ENCODE results near the gene USP17L18. TPM values are rescaled to one million over a fixed set of nuclear protein-coding genes. Genes with fewer than 3 reads are reported as not detected.
"Not testable (repeated sequence)": the region's sequence is repeated elsewhere in the genome, so short reads cannot be mapped to it uniquely, and the experiment has no call there.

USP17L18 gene, protein sequence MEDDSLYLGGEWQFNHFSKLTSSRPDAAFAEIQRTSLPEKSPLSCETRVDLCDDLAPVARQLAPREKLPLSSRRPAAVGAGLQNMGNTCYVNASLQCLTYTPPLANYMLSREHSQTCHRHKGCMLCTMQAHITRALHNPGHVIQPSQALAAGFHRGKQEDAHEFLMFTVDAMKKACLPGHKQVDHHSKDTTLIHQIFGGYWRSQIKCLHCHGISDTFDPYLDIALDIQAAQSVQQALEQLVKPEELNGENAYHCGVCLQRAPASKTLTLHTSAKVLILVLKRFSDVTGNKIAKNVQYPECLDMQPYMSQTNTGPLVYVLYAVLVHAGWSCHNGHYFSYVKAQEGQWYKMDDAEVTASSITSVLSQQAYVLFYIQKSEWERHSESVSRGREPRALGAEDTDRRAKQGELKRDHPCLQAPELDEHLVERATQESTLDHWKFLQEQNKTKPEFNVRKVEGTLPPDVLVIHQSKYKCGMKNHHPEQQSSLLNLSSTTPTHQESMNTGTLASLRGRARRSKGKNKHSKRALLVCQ
- total RNA-seq (not detected), total RNA-seq (0 reads per million in 2 donors)

DNA sequence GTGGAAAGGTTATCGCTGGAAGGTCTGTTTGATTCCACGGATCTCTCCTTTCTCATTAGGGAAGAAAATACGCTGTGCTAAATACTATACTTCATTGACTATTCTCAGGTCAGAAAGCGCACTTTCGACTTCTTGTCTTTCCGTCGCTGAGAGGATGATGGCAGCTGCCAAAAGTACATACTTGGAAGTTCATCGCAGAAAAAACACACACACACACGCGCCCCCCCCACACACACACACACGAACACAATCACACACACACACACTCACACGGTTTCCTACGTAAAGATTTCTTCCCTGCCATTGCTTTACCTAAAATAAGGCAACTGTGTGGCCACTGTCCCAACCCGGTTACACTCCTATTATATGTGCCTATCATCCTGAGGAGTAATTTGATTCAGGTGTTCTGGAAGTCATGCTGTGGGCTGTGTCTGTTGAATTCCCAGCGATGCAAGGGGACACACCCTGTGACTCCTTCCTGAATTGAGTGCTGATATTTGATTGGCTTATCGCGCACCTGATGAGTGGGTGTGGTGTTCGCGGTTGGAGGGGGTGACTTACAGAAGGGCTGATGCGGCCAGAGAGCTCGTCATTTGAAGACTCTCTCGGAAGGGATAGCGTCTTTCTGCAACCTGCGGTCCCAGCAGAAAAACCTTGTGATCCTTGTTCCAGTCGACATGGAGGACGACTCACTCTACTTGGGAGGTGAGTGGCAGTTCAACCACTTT lies at the start of gene USP17L18:
TSS of gene USP17L18 (plus strand) at position 678 of the 728 bp plus-strand sequence. CDS start at position 678, 0 bp downstream.
- H3K9me3 ChIP-seq (ENCODE audit: control insufficient read depth, low read length, poor library complexity, severe bottlenecking); ATAC-seq; H3K27me3 Mint-ChIP-seq; H3K36me3 Mint-ChIP-seq (ENCODE audit: low read depth); H3K4me3 Mint-ChIP-seq; H3K27ac Mint-ChIP-seq; H3K4me1 Mint-ChIP-seq: not testable (repeated sequence)
- DNase-seq = peak in 1 of 3 donors; percentile 3

DNA sequence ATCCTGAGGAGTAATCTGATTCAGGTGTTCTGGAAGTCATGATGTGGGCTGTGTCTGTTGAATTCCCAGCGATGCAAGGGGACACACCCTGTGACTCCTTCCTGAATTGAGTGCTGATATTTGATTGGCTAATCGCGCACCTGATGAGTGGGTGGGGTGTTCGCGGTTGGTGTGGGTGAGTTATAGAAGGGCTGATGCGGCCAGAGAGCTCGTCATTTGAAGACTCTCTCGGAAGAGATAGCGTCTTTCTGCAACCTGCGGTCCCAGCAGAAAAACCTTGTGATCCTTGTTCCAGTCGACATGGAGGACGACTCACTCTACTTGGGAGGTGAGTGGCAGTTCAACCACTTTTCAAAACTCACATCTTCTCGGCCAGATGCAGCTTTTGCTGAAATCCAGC lies 38.1 kb upstream of the USP17L18 start, which contains the start of gene USP17L10:
TSS of gene USP17L10 (plus strand) at position 301 of the 400 bp plus-strand sequence. CDS start at position 301, 0 bp downstream.
- not testable (repeated sequence) for DNase-seq; H3K9me3 ChIP-seq (ENCODE audit: control insufficient read depth, low read length, poor library complexity, severe bottlenecking); H3K27ac Mint-ChIP-seq; H3K4me1 Mint-ChIP-seq; H3K4me3 Mint-ChIP-seq; H3K27me3 Mint-ChIP-seq; ATAC-seq; H3K36me3 Mint-ChIP-seq (ENCODE audit: low read depth)

DNA sequence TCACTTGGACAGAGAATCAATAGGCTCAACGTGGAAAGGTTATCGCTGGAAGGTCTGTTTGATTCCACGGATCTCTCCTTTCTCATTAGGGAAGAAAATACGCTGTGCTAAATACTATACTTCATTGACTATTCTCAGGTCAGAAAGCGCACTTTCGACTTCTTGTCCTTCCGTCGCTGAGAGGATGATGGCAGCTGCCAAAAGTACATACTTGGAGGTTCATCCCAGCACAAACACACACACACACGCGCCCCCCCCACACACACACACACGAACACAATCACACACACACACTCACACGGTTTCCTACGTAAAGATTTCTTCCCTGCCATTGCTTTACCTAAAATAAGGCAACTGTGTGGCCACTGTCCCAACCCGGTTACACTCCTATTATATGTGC lies 33.7 kb upstream of the USP17L18 start:
- H3K4me3 Mint-ChIP-seq; H3K27ac Mint-ChIP-seq; H3K36me3 Mint-ChIP-seq (ENCODE audit: low read depth); H3K27me3 Mint-ChIP-seq; ATAC-seq; H3K4me1 Mint-ChIP-seq; H3K9me3 ChIP-seq (ENCODE audit: control insufficient read depth, low read length, poor library complexity, severe bottlenecking): not testable (repeated sequence)
- peak in 1 of 3 donors; percentile 3 for DNase-seq

DNA sequence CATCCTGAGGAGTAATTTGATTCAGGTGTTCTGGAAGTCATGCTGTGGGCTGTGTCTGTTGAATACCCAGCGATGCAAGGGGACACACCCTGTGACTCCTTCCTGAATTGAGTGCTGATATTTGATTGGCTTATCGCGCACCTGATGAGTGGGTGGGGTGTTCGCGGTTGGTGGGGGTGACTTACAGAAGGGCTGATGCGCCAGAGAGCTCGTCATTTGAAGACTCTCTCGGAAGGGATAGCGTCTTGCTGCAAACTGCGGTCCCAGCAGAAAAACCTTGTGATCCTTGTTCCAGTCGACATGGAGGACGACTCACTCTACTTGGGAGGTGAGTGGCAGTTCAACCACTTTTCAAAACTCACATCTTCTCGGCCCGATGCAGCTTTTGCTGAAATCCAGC lies 33.3 kb upstream of the USP17L18 start, which contains the start of gene USP17L11:
TSS of gene USP17L11 (plus strand) at position 301 of the 400 bp plus-strand sequence. CDS start at position 301, 0 bp downstream.
- H3K27me3 Mint-ChIP-seq; H3K4me3 Mint-ChIP-seq; DNase-seq; H3K9me3 ChIP-seq (ENCODE audit: control insufficient read depth, low read length, poor library complexity, severe bottlenecking); H3K27ac Mint-ChIP-seq; ATAC-seq; H3K36me3 Mint-ChIP-seq (ENCODE audit: low read depth); H3K4me1 Mint-ChIP-seq: not testable (repeated sequence)

DNA sequence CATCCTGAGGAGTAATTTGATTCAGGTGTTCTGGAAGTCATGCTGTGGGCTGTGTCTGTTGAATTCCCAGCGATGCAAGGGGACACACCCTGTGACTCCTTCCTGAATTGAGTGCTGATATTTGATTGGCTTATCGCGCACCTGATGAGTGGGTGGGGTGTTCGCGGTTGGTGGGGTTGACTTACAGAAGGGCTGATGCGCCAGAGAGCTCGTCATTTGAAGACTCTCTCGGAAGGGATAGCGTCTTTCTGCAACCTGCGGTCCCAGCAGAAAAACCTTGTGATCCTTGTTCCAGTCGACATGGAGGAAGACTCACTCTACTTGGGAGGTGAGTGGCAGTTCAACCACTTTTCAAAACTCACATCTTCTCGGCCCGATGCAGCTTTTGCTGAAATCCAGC lies 28.6 kb upstream of the USP17L18 start, which contains the start of gene USP17L12:
TSS of gene USP17L12 (plus strand) at position 301 of the 400 bp plus-strand sequence. CDS start at position 301, 0 bp downstream.
- not testable (repeated sequence) for ATAC-seq

DNA sequence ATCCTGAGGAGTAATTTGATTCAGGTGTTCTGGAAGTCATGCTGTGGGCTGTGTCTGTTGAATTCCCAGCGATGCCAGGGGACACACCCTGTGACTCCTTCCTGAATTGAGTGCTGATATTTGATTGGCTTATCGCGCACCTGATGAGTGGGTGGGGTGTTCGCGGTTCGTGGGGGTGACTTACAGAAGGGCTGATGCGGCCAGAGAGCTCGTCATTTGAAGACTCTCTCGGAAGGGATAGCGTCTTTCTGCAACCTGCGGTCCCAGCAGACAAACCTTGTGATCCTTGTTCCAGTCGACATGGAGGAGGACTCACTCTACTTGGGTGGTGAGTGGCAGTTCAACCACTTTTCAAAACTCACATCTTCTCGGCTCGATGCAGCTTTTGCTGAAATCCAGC lies 23.8 kb upstream of the USP17L18 start, which contains the start of gene USP17L13:
TSS of gene USP17L13 (plus strand) at position 301 of the 400 bp plus-strand sequence. CDS start at position 301, 0 bp downstream.
- not testable (repeated sequence) for H3K4me3 Mint-ChIP-seq; H3K27ac Mint-ChIP-seq; H3K4me1 Mint-ChIP-seq; H3K36me3 Mint-ChIP-seq (ENCODE audit: low read depth); DNase-seq; ATAC-seq; H3K27me3 Mint-ChIP-seq; H3K9me3 ChIP-seq (ENCODE audit: control insufficient read depth, low read length, poor library complexity, severe bottlenecking)

More for the DNA sequence above, 28.6 kb upstream of the USP17L18 start, which contains the start of gene USP17L12:
- H3K4me3 Mint-ChIP-seq; H3K27me3 Mint-ChIP-seq; H3K36me3 Mint-ChIP-seq (ENCODE audit: low read depth); DNase-seq; H3K4me1 Mint-ChIP-seq; H3K27ac Mint-ChIP-seq; H3K9me3 ChIP-seq (ENCODE audit: control insufficient read depth, low read length, poor library complexity, severe bottlenecking): not testable (repeated sequence)

DNA sequence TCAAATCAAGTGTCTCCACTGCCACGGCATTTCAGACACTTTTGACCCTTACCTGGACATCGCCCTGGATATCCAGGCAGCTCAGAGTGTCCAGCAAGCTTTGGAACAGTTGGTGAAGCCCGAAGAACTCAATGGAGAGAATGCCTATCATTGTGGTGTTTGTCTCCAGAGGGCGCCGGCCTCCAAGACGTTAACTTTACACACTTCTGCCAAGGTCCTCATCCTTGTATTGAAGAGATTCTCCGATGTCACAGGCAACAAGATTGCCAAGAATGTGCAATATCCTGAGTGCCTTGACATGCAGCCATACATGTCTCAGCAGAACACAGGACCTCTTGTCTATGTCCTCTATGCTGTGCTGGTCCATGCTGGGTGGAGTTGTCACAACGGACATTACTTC lies 18.2 kb upstream of the USP17L18 start:
- not testable (repeated sequence) for H3K36me3 Mint-ChIP-seq (ENCODE audit: low read depth); H3K4me3 Mint-ChIP-seq; H3K4me1 Mint-ChIP-seq; ATAC-seq; H3K27me3 Mint-ChIP-seq; H3K9me3 ChIP-seq (ENCODE audit: control insufficient read depth, low read length, poor library complexity, severe bottlenecking); H3K27ac Mint-ChIP-seq
- DNase-seq = peak in 1 of 3 donors; percentile 2

DNA sequence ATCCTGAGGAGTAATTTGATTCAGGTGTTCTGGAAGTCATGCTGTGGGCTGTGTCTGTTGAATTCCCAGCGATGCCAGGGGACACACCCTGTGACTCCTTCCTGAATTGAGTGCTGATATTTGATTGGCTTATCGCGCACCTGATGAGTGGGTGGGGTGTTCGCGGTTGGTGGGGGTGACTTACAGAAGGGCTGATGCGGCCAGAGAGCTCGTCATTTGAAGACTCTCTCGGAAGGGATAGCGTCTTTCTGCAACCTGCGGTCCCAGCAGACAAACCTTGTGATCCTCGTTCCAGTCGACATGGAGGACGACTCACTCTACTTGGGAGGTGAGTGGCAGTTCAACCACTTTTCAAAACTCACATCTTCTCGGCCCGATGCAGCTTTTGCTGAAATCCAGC lies 14.3 kb upstream of the USP17L18 start, which contains the start of gene USP17L15:
TSS of gene USP17L15 (plus strand) at position 301 of the 400 bp plus-strand sequence. CDS start at position 301, 0 bp downstream.
- H3K9me3 ChIP-seq (ENCODE audit: control insufficient read depth, low read length, poor library complexity, severe bottlenecking); H3K27me3 Mint-ChIP-seq; DNase-seq; ATAC-seq; H3K4me1 Mint-ChIP-seq; H3K36me3 Mint-ChIP-seq (ENCODE audit: low read depth); H3K27ac Mint-ChIP-seq; H3K4me3 Mint-ChIP-seq: not testable (repeated sequence)

DNA sequence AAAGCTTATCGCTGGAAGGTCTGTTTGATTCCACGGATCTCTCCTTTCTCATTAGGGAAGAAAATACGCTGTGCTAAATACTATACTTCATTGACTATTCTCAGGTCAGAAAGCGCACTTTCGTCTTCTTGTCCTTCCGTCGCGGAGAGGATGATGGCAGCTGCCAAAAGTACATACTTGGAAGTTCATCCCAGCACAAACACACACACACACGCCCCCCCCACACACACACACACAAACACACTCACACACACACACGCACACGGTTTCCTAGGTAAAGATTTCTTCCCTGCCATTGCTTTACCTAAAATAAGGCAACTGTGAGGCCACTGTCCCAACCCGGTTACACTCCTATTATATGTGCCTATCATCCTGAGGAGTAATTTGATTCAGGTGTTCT lies 10.0 kb upstream of the USP17L18 start:
- H3K27me3 Mint-ChIP-seq; H3K9me3 ChIP-seq (ENCODE audit: control insufficient read depth, low read length, poor library complexity, severe bottlenecking); H3K36me3 Mint-ChIP-seq (ENCODE audit: low read depth); ATAC-seq; DNase-seq; H3K27ac Mint-ChIP-seq; H3K4me1 Mint-ChIP-seq; H3K4me3 Mint-ChIP-seq: not testable (repeated sequence)

DNA sequence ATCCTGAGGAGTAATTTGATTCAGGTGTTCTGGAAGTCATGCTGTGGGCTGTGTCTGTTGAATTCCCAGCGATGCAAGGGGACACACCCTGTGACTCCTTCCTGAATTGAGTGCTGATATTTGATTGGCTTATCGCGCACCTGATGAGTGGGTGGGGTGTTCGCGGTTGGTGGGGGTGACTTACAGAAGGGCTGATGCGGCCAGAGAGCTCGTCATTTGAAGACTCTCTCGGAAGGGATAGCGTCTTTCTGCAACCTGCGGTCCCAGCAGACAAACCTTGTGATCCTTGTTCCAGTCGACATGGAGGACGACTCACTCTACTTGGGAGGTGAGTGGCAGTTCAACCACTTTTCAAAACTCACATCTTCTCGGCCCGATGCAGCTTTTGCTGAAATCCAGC lies 4.9 kb upstream of the USP17L18 start, which contains the start of gene USP17L17:
TSS of gene USP17L17 (plus strand) at position 301 of the 400 bp plus-strand sequence. CDS start at position 301, 0 bp downstream.
- not testable (repeated sequence) for H3K36me3 Mint-ChIP-seq (ENCODE audit: low read depth); H3K27ac Mint-ChIP-seq; H3K27me3 Mint-ChIP-seq; ATAC-seq; H3K4me1 Mint-ChIP-seq; H3K4me3 Mint-ChIP-seq; H3K9me3 ChIP-seq (ENCODE audit: control insufficient read depth, low read length, poor library complexity, severe bottlenecking); DNase-seq

DNA sequence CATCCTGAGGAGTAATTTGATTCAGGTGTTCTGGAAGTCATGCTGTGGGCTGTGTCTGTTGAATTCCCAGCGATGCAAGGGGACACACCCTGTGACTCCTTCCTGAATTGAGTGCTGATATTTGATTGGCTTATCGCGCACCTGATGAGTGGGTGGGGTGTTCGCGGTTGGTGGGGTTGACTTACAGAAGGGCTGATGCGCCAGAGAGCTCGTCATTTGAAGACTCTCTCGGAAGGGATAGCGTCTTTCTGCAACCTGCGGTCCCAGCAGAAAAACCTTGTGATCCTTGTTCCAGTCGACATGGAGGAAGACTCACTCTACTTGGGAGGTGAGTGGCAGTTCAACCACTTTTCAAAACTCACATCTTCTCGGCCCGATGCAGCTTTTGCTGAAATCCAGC lies 4.6 kb downstream of the USP17L18 start, which contains the start of gene USP17L19:
TSS of gene USP17L19 (plus strand) at position 301 of the 400 bp plus-strand sequence. CDS start at position 301, 0 bp downstream.
- H3K27me3 Mint-ChIP-seq; H3K9me3 ChIP-seq (ENCODE audit: control insufficient read depth, low read length, poor library complexity, severe bottlenecking); H3K36me3 Mint-ChIP-seq (ENCODE audit: low read depth); H3K27ac Mint-ChIP-seq; ATAC-seq; DNase-seq; H3K4me1 Mint-ChIP-seq; H3K4me3 Mint-ChIP-seq: not testable (repeated sequence)

DNA sequence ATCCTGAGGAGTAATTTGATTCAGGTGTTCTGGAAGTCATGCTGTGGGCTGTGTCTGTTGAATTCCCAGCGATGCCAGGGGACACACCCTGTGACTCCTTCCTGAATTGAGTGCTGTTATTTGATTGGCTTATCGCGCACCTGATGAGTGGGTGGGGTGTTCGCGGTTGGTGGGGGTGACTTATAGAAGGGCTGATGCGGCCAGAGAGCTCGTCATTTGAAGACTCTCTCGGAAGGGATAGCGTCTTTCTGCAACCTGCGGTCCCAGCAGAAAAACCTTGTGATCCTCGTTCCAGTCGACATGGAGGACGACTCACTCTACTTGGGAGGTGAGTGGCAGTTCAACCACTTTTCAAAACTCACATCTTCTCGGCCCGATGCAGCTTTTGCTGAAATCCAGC lies 9.4 kb downstream of the USP17L18 start, which contains the start of gene USP17L20:
TSS of gene USP17L20 (plus strand) at position 301 of the 400 bp plus-strand sequence. CDS start at position 301, 0 bp downstream.
- not testable (repeated sequence) for H3K36me3 Mint-ChIP-seq (ENCODE audit: low read depth); ATAC-seq; DNase-seq; H3K9me3 ChIP-seq (ENCODE audit: control insufficient read depth, low read length, poor library complexity, severe bottlenecking); H3K4me1 Mint-ChIP-seq; H3K27ac Mint-ChIP-seq; H3K4me3 Mint-ChIP-seq; H3K27me3 Mint-ChIP-seq
